Prostate gland (tissue), 2 donors: ENCODE data around the gene ADAMTSL2. TPM values are rescaled to one million over a fixed set of nuclear protein-coding genes. Genes with fewer than 3 reads are reported as not detected.

ENCODE experiments used
- DNase-seq: peaks from one replicate; pipeline ENCODE4 v3.0.0-alpha.2; 2019; ENCODE audit warnings: low spot score
- H3K27ac ChIP-seq, 2 donors: fragments of 200-600 bp; sonication (generic); 2 replicates each; pipeline ENCODE4 v1.5.1; 2017 to 2019
- H3K27me3 ChIP-seq: fragments of 200-600 bp; sonication (generic); replicated peaks from 2 replicates; pipeline ENCODE4 v1.5.1; 2019; ENCODE audit not compliant: insufficient read depth
- H3K36me3 ChIP-seq, 2 donors: fragments of 200-600 bp; sonication (generic); 1 replicate in 1 of 2; 2 replicates in 1 of 2; pipeline versions ENCODE4 v1.5.1 to v1.8.1; 2017 to 2019
- H3K4me1 ChIP-seq: fragments of 200-600 bp; sonication (generic); replicated peaks from 2 replicates; pipeline ENCODE4 v1.5.1; 2019
- H3K4me3 ChIP-seq, 2 donors: fragments of 200-600 bp; sonication (generic); 2 replicates each; pipeline ENCODE4 v1.5.1; 2017 to 2019
- H3K9me3 ChIP-seq: fragments of 200-600 bp; sonication (generic); 2 replicates; pipeline ENCODE4 v1.5.1; 2017
- POLR2A ChIP-seq: fragments of 450-650 bp; IDR thresholded peaks from one replicate; pipeline ENCODE4 v1.6.1; 2016; ENCODE audit warnings: antibody characterized with exemption, mild to moderate bottlenecking
- POLR2AphosphoS5 ChIP-seq: sonication (generic); formaldehyde crosslinking; IDR thresholded peaks from one replicate; pipeline ENCODE4 v1.6.1; 2017; ENCODE audit warnings: antibody characterized with exemption
- WGBS: methylation state at CpG from one replicate; pipeline ENCODE4 v1.1.5; 2018; 5-methylcytosine and 5-hydroxymethylcytosine counted together
- intact Hi-C: fragments of 100-400 bp; cut with DNase I; formaldehyde crosslinking; loops from one replicate; pipeline ENCODE4 v1.14.2; 2022
- total RNA-seq, 2 donors: library from RNA; depleted of rRNA; stranded (reverse); fragments of >200 nt; gene quantifications; one replicate each; pipeline ENCODE4 v1.1.0, GENCODE V29; 2016
- TF ChIP-seq, protein P1 (sequence below), 4 experiments: fragments of 200-600 bp in 2 of 4; fragments of 450-650 bp in 2 of 4; sonication (generic) in 2 of 4; IDR thresholded peaks; 1 replicate in 3 of 4; 2 replicates in 1 of 4; pipeline ENCODE4 v1.5.1; 2016 to 2019; ENCODE audit warnings: antibody characterized with exemption in 4 of 4, mild to moderate bottlenecking in 2 of 4, moderate library complexity in 2 of 4

Gene ADAMTSL2
- total RNA-seq, 2 donors from 2014 or later: 1.6 to 11.6 TPM

DNA sequence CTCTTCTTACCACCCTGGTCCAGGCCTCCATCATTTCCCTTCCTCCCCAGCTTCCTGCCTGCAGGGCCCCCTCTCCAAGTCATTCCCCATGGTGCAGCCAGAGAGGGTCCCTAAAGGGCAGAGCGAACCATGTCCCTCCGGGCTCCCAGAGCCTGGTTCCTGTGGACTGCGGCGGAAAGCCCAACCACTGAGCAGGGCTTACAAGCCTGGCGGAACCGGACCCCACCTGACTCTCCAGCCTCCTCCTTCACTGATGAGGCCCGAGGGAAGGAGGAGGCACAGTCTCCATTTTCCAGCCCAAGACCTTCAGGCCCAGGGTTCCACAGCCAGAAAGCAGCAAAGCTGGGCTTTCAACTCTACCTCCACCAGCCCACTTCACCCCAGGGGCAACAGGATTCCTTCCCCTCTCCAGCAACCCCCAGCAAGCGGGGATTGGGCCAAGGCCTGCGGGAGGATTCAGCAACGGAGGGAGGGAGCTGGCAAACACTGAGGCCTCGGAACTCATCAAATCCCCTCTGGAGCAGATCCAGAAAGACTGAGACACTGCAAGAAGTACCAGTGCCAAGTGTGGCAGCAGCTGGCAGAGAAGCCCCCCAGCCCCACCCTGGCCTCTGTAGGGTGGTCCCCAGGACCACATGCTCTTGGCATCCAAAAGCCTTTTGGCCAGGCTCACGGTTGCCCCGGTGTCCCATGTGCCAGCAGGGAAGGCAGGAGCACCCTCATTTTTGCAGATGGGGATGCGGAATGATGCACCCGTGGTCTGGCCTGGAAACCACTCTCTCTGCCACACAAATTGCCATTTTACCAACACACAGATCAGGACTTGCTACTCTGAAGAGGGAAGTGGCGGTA, 71.6 kb downstream of the ADAMTSL2 start:
- TF ChIP-seq, protein P1, sequence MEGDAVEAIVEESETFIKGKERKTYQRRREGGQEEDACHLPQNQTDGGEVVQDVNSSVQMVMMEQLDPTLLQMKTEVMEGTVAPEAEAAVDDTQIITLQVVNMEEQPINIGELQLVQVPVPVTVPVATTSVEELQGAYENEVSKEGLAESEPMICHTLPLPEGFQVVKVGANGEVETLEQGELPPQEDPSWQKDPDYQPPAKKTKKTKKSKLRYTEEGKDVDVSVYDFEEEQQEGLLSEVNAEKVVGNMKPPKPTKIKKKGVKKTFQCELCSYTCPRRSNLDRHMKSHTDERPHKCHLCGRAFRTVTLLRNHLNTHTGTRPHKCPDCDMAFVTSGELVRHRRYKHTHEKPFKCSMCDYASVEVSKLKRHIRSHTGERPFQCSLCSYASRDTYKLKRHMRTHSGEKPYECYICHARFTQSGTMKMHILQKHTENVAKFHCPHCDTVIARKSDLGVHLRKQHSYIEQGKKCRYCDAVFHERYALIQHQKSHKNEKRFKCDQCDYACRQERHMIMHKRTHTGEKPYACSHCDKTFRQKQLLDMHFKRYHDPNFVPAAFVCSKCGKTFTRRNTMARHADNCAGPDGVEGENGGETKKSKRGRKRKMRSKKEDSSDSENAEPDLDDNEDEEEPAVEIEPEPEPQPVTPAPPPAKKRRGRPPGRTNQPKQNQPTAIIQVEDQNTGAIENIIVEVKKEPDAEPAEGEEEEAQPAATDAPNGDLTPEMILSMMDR (IDR thresholded peaks at IDR 0.05): no peak
- TF ChIP-seq POLR2A: no peak
- no peak for TF ChIP-seq POLR2AphosphoS5
- no peaks in the 10 kb centered on the region for H3K36me3 ChIP-seq
- no peak overlapping the region for H3K4me3 ChIP-seq
- H3K27ac ChIP-seq: no peak overlapping the region
- 49% methylated on average over 15 of the region's 16 CpGs for WGBS
- no peaks in the 10 kb centered on the region for H3K9me3 ChIP-seq
- no peak for DNase-seq
- H3K27me3 ChIP-seq: peaks cover 14% of the 10 kb centered on the region
- H3K4me1 ChIP-seq: no peaks in the 10 kb centered on the region
- intact Hi-C loops: no loop called here

DNA sequence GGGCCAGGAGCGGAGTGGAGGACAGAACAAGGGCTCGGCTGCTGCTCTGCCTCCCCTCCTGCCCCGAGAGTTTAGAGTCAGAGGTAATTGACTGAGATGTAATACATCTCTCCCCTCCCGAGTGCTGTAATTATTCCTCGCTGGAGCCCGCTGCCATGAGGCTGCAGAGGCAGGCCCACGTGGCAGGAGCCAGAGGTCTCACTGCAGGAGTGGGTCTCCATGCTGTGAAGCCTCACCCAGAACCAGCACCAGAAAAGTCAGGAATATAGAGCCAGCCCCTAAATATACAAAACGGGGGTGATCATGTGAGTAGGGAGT, 72.2 kb downstream of the ADAMTSL2 start:
- H3K27ac ChIP-seq: no peak overlapping the region

DNA sequence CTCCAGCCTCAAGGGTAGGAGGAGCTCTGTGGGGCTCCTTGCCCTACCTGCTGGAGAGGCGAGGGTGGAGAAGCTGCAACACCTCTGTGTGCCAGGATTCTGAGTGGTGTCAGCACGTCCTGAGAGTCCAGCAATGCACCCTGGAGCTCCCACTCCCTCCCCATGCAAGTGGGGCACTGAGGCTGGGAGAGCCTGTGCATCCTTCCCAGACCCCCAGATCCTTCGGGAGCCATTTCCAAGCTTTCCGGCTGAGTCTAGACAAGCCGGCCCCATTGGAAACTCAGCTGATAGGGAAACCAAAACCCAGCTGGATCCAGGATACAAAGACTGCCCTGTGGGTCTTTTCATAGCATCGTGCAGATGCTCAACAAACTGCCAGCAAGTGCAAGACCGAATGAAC, 72.9 kb downstream of the ADAMTSL2 start:
- Histone ChIP-seq H3K4me1 (no peaks in the 10 kb centered on the region), H3K9me3 (no peaks in the 10 kb centered on the region)
- intact Hi-C loops: no loop called here

More for the DNA sequence above, 72.2 kb downstream of the ADAMTSL2 start:
- Histone ChIP-seq H3K9me3 (no peaks in the 10 kb centered on the region), H3K27me3 (peaks cover 14% of the 10 kb centered on the region), H3K4me3 (no peak overlapping the region), H3K4me1 (no peaks in the 10 kb centered on the region), H3K36me3 (no peaks in the 10 kb centered on the region)
- intact Hi-C loops: no loop called here
- no peak for DNase-seq
- WGBS: 59% methylated on average over 8 of the region's 8 CpGs
- TF ChIP-seq, protein P1 (IDR thresholded peaks at IDR 0.05): no peak
- TF ChIP-seq POLR2A (no peak), POLR2AphosphoS5 (no peak)

DNA sequence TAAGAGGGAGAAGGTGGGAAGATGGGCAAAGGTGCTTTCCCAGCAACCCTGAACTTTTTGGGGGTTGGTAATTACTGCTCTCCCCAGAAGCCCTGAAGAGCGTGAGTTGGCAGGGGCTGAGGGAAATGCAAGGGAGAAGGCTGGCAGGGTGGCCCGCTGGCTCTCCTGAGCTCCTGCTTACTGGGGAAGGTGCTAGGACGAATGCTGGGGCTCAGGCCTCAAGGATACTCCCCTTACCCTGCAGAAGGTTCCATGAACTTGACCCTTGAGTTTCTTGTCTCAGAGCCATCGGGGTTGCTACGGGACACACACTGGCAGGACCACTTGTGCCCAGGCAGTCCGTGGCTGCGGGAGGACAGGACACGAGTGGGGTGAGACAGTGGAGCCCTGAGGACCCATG, 73.5 kb downstream of the ADAMTSL2 start:
- 82% methylated on average over 8 of the region's 8 CpGs for WGBS
- Histone ChIP-seq H3K27me3 (peaks cover 14% of the 10 kb centered on the region), H3K36me3 (no peaks in the 10 kb centered on the region), H3K4me1 (no peaks in the 10 kb centered on the region), H3K4me3 (no peak overlapping the region), H3K9me3 (no peaks in the 10 kb centered on the region), H3K27ac (no peak overlapping the region)
- intact Hi-C loops: no loop called here
- no peak for DNase-seq
- no peak for TF ChIP-seq POLR2AphosphoS5
- TF ChIP-seq, protein P1 (IDR thresholded peaks at IDR 0.05): no peak
- TF ChIP-seq POLR2A: no peak

More for the DNA sequence above, 72.9 kb downstream of the ADAMTSL2 start:
- H3K4me3 ChIP-seq: no peak overlapping the region
- peaks cover 14% of the 10 kb centered on the region for H3K27me3 ChIP-seq
- H3K27ac ChIP-seq: no peak overlapping the region
- TF ChIP-seq, protein P1 (IDR thresholded peaks at IDR 0.05): no peak
- TF ChIP-seq POLR2AphosphoS5 (no peak), POLR2A (no peak)
- H3K36me3 ChIP-seq: no peaks in the 10 kb centered on the region
- no peak for DNase-seq
- 51% methylated on average over 6 of the region's 7 CpGs for WGBS

DNA sequence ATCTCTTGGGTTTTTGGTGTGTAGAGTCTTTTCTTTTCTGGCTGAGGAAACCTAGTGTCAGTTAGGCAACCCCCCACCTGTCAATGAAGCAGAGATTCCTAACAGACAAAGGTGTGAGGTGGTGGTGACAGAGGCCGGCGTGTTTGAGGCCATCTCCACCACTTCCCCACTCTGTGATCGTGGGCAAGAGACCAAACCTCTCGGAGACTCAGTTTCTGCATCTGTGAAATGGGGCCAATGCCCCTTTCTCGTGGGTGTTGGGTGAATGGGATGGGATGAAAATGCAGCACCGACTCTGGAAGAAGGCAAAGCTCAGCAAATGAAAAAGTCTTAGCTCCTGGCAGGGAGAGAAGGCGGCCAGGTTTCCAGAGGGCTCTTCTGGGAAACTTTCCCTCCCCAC, 73.9 kb downstream of the ADAMTSL2 start:
- no peak overlapping the region for H3K4me3 ChIP-seq
- no peak overlapping the region for H3K27ac ChIP-seq
- H3K36me3 ChIP-seq: no peaks in the 10 kb centered on the region
- H3K4me1 ChIP-seq: no peaks in the 10 kb centered on the region
- intact Hi-C loops: no loop called here
- TF ChIP-seq, protein P1 (IDR thresholded peaks at IDR 0.05): no peak
- TF ChIP-seq POLR2A: no peak
- TF ChIP-seq POLR2AphosphoS5: no peak
- 81% methylated on average over 7 of the region's 7 CpGs for WGBS
- H3K9me3 ChIP-seq: no peaks in the 10 kb centered on the region
- no peak for DNase-seq
- peaks cover 12% of the 10 kb centered on the region for H3K27me3 ChIP-seq
